ENCODE results near the gene RIMBP2.

GRCh38 chr12:130497321-130497720 is 218.8 kb downstream of the RIMBP2 start:
- TF ChIP-seq CTCF (IDR thresholded peaks at IDR 0.05) (no peak), ZFX (IDR thresholded peaks at IDR 0.05; ENCODE audit: borderline replicate concordance) (no peak)
